H1 (cell line): ENCODE measurements around the gene ERN2. TPM values are rescaled to one million over a fixed set of nuclear protein-coding genes. Genes with fewer than 3 reads are reported as not detected.

Experiments
- CTCF ChIA-PET: fragments of 300-600 bp; sonication (Branson Sonifier 250); formaldehyde crosslinking; loops from one replicate; lab custom pipeline; 2021; ENCODE audit not compliant: partially characterized antibody; lab: Charles Lee
- POLR2A ChIA-PET: fragments of 300-600 bp; sonication (Branson Sonifier 250); formaldehyde crosslinking; loops from one replicate; lab custom pipeline; 2021; ENCODE audit warnings: inconsistent platforms; ENCODE audit not compliant: partially characterized antibody; lab: Charles Lee
- DNase-seq, 2 experiments: peaks; one replicate each; pipeline versions ENCODE4 v3.0.0 to v3.0.0-alpha.2; 2010 to 2022; ENCODE audit warnings: low spot score in 2 of 2, low read depth in 1 of 2, mixed read lengths in 1 of 2
- FAIRE-seq: peaks from 2 replicates; lab custom pipeline; 2011; peaks lifted over from hg19 to GRCh38; lab: Jason Lieb, UNC
- H2AFZ ChIP-seq: 2 replicates; pipeline ENCODE4 v1.8.1; 2012; ENCODE audit warnings: low read length, inconsistent platforms
- H2AK5ac ChIP-seq: 2 replicates; pipeline ENCODE4 v1.6.1; 2013; ENCODE audit warnings: low read depth, low read length
- H2BK120ac ChIP-seq: replicated peaks from 2 replicates; pipeline ENCODE3; 2013; ENCODE audit warnings: low read depth, low read length, inconsistent platforms
- H2BK12ac ChIP-seq: 2 replicates; pipeline ENCODE4 v1.6.1; 2013; ENCODE audit warnings: low read depth, low read length
- H2BK15ac ChIP-seq: 2 replicates; pipeline ENCODE4 v1.6.1; 2013; ENCODE audit warnings: low read length
- H2BK20ac ChIP-seq: 2 replicates; pipeline ENCODE4 v1.6.1; 2013; ENCODE audit warnings: low read length
- H2BK5ac ChIP-seq: 2 replicates; pipeline ENCODE4 v1.6.1; 2013; ENCODE audit warnings: low read depth, low read length
- H3K14ac ChIP-seq: 2 replicates; pipeline ENCODE4 v1.6.1; 2013; ENCODE audit warnings: inconsistent platforms; ENCODE audit not compliant: insufficient read length
- H3K18ac ChIP-seq: 2 replicates; pipeline ENCODE4 v1.6.1; 2013; ENCODE audit warnings: low read length; ENCODE audit errors: extremely low read depth
- H3K23ac ChIP-seq: 2 replicates; pipeline ENCODE4 v1.6.1; 2013; ENCODE audit warnings: inconsistent platforms; ENCODE audit not compliant: insufficient read length
- H3K23me2 ChIP-seq: 2 replicates; pipeline ENCODE4 v1.6.1; 2013; ENCODE audit warnings: low read depth, low read length
- H3K27ac ChIP-seq: 2 replicates; pipeline ENCODE4 v1.6.1; 2011; ENCODE audit warnings: low read depth, low read length, inconsistent platforms
- H3K27me3 ChIP-seq, 4 experiments: replicated peaks in 1 of 4; 1 replicate in 1 of 4; 2 replicates in 3 of 4; pipeline versions ENCODE4 v1.6.1 to v1.8.1; 2011 to 2013; ENCODE audit warnings: low read length in 3 of 4, mild to moderate bottlenecking in 3 of 4, inconsistent platforms in 2 of 4, mixed read lengths in 2 of 4, moderate library complexity in 1 of 4; ENCODE audit not compliant: control insufficient read depth in 3 of 4, insufficient read depth in 3 of 4; ENCODE audit errors: extremely low read depth in 1 of 4
- H3K36me3 ChIP-seq, 4 experiments: 2 replicates each; pipeline versions ENCODE4 v1.6.1 to v1.8.1; 2011 to 2013; ENCODE audit warnings: mild to moderate bottlenecking in 4 of 4, low read length in 3 of 4, moderate library complexity in 2 of 4, control low read depth in 1 of 4, inconsistent platforms in 1 of 4; ENCODE audit not compliant: insufficient read depth in 4 of 4, control insufficient read depth in 2 of 4
- H3K4ac ChIP-seq: replicated peaks from 2 replicates; pipeline ENCODE3; 2013; ENCODE audit warnings: low read length, low read depth, mixed read lengths, inconsistent platforms; ENCODE audit not compliant: insufficient read length
- H3K4me1 ChIP-seq, 4 experiments: replicated peaks in 1 of 4; 1 replicate in 1 of 4; 2 replicates in 3 of 4; pipeline versions ENCODE4 v1.6.1 to v1.8.1; 2011 to 2013; ENCODE audit warnings: low read length in 3 of 4, inconsistent platforms in 2 of 4, mixed read lengths in 1 of 4; ENCODE audit not compliant: insufficient read depth in 4 of 4, control insufficient read depth in 3 of 4
- H3K4me2 ChIP-seq, 2 experiments: 2 replicates each; pipeline versions ENCODE4 v1.6.1 to v1.8.1; 2011 to 2013; ENCODE audit warnings: low read depth in 2 of 2, low read length in 2 of 2, control low read depth in 1 of 2, inconsistent platforms in 1 of 2, mild to moderate bottlenecking in 1 of 2; ENCODE audit not compliant: insufficient read depth in 1 of 2
- H3K4me3 ChIP-seq, 4 experiments: fragments of 200-600, 300-600 bp in 1 of 4; sonication (generic), shearing (Covaris generic), sonication (Bioruptor Twin) in 1 of 4; 2 replicates each; pipeline versions ENCODE4 v1.5.1 to v1.8.1; 2011 to 2016; ENCODE audit warnings: low read length in 4 of 4, low read depth in 3 of 4, control low read depth in 2 of 4, inconsistent platforms in 2 of 4, mild to moderate bottlenecking in 2 of 4, mixed read lengths in 1 of 4, moderate library complexity in 1 of 4; ENCODE audit not compliant: insufficient read depth in 2 of 4; ENCODE audit errors: extremely low read depth in 1 of 4
- H3K56ac ChIP-seq: replicated peaks from 2 replicates; pipeline ENCODE3; 2013; ENCODE audit warnings: low read depth, mild to moderate bottlenecking, mixed read lengths, low read length, inconsistent platforms; ENCODE audit not compliant: insufficient read length
- H3K79me1 ChIP-seq: 2 replicates; pipeline ENCODE4 v1.6.1; 2013; ENCODE audit warnings: low read depth, low read length, control low read depth
- H3K79me2 ChIP-seq, 2 experiments: 2 replicates each; pipeline versions ENCODE4 v1.6.1 to v1.8.1; 2012 to 2013; ENCODE audit warnings: low read length in 2 of 2, mild to moderate bottlenecking in 2 of 2, inconsistent platforms in 1 of 2; ENCODE audit not compliant: insufficient read depth in 2 of 2, control insufficient read depth in 1 of 2
- H3K9ac ChIP-seq, 4 experiments: replicated peaks in 1 of 4; 1 replicate in 1 of 4; 2 replicates in 3 of 4; pipeline versions ENCODE4 v1.6.1 to v1.8.1; 2011 to 2013; ENCODE audit warnings: low read depth in 3 of 4, low read length in 3 of 4, control low read depth in 2 of 4, mild to moderate bottlenecking in 2 of 4, moderate library complexity in 2 of 4, inconsistent platforms in 1 of 4; ENCODE audit errors: extremely low read depth in 1 of 4
- H3K9me3 ChIP-seq, 2 experiments: 2 replicates each; pipeline versions ENCODE4 v1.6.1 to v1.8.1; 2012 to 2013; ENCODE audit warnings: mild to moderate bottlenecking in 2 of 2, moderate library complexity in 2 of 2, control low read depth in 1 of 2, inconsistent platforms in 1 of 2, low read depth in 1 of 2, low read length in 1 of 2, mixed read lengths in 1 of 2; ENCODE audit not compliant: insufficient read depth in 2 of 2
- H4K20me1 ChIP-seq, 2 experiments: replicated peaks in 1 of 2; 2 replicates each; pipeline versions ENCODE3 to v1.8.1; 2011 to 2013; ENCODE audit warnings: inconsistent platforms in 2 of 2, low read length in 2 of 2, mild to moderate bottlenecking in 1 of 2; ENCODE audit not compliant: insufficient read depth in 2 of 2, control insufficient read depth in 1 of 2
- H4K5ac ChIP-seq: 2 replicates; pipeline ENCODE4 v1.6.1; 2013; ENCODE audit warnings: low read length, low read depth, mixed read lengths, inconsistent platforms; ENCODE audit not compliant: insufficient read length
- H4K8ac ChIP-seq: 2 replicates; pipeline ENCODE4 v1.8.0; 2013; ENCODE audit warnings: mild to moderate bottlenecking, moderate library complexity, low read length, inconsistent platforms; ENCODE audit not compliant: insufficient read depth; ENCODE audit errors: extremely low read depth
- H4K91ac ChIP-seq: replicated peaks from 2 replicates; pipeline ENCODE3; 2013; ENCODE audit warnings: low read length, mixed read lengths, inconsistent platforms; ENCODE audit not compliant: insufficient read length
- ASH2L ChIP-seq: fragments of 200-600, 300-600 bp; sonication (generic); IDR thresholded peaks from one replicate; pipeline ENCODE4 v1.7.1; 2017; ENCODE audit warnings: low read length
- CHD2 ChIP-seq: IDR thresholded peaks from 2 replicates; pipeline ENCODE4 v1.6.1; 2012; ENCODE audit warnings: low read length, improper control_type of control experiment
- KDM5A ChIP-seq: fragments of 200-600 bp; IDR thresholded peaks from 2 replicates; pipeline ENCODE4 v1.7.1; 2012; ENCODE audit warnings: mild to moderate bottlenecking, low read length, inconsistent platforms, mixed read lengths
- MAFK ChIP-seq: IDR thresholded peaks from 2 replicates; pipeline ENCODE4 v1.6.1; 2012; ENCODE audit warnings: low read depth, mild to moderate bottlenecking, improper control_type of control experiment, low read length
- NRF1 ChIP-seq: IDR thresholded peaks from 2 replicates; pipeline ENCODE4 v1.6.1; 2011; ENCODE audit warnings: mild to moderate bottlenecking, low read depth, low read length, improper control_type of control experiment
- POU5F1 ChIP-seq: IDR thresholded peaks from 2 replicates; pipeline ENCODE4 v1.6.1; 2011; ENCODE audit warnings: low read depth, mild to moderate bottlenecking, low read length, moderate library complexity
- RXRA ChIP-seq: IDR thresholded peaks from 2 replicates; pipeline ENCODE4 v1.6.1; 2011; ENCODE audit warnings: low read depth, mild to moderate bottlenecking, low read length, moderate library complexity; ENCODE audit not compliant: insufficient read depth
- SIRT6 ChIP-seq: IDR thresholded peaks from one replicate; pipeline ENCODE4 v1.7.1; 2012; ENCODE audit warnings: low read length, inconsistent platforms
- SP1 ChIP-seq: IDR thresholded peaks from 2 replicates; pipeline ENCODE4 v1.6.1; 2011; ENCODE audit warnings: low read depth, low read length
- SRF ChIP-seq: IDR thresholded peaks from 2 replicates; pipeline ENCODE4 v1.6.1; 2011; ENCODE audit warnings: mild to moderate bottlenecking, low read depth, low read length, moderate library complexity
- SUZ12 ChIP-seq: fragments of 200-600 bp; sonication (generic); IDR thresholded peaks from 2 replicates; pipeline ENCODE4 v1.6.1; 2012; ENCODE audit warnings: mild to moderate bottlenecking, inconsistent platforms, low read length, moderate library complexity, mixed read lengths
- WGBS, 2 experiments: shearing (Covaris generic) in 1 of 2; methylation state at CpG; one replicate each; pipeline versions ENCODE4 v1.1.6 to v1.1.7; 2013 to 2015; ENCODE audit warnings: low lambda C conversion rate in 2 of 2, mixed read lengths in 2 of 2, inconsistent platforms in 1 of 2, low coverage in 1 of 2, missing lambda C conversion rate in 1 of 2; ENCODE audit not compliant: insufficient replicate concordance in 2 of 2, insufficient coverage in 1 of 2, insufficient read length in 1 of 2; ENCODE audit errors: extremely low coverage in 1 of 2, missing lambda C conversion rate in 1 of 2; 5-methylcytosine and 5-hydroxymethylcytosine counted together
- polyA plus RNA-seq, 7 experiments: library from polyadenylated mRNA; depleted of rRNA in 3 of 7; stranded (reverse) in 5 of 7; unstranded in 2 of 7; fragments of >200 nt in 5 of 7; fragments of 200-250 nt in 2 of 7; gene quantifications; 1 replicate in 5 of 7; 2 replicates in 1 of 7; 4 replicates in 1 of 7; pipeline versions ENCODE4 v1.2.1 to v1.2.3, GENCODE V29; 2011 to 2013; ENCODE audit warnings: missing spikeins in 2 of 7, mixed read lengths in 2 of 7
- total RNA-seq: library from RNA; stranded (reverse); fragmentation: NEBNext Ultra II Directional; extraction: Animal tissue kit (Norgen Biotek cat#: 25700); gene quantifications from 2 replicates; pipeline ENCODE4 v1.2.1, GENCODE V29; 2021
- TF ChIP-seq, protein P1 (sequence below): IDR thresholded peaks from 2 replicates; pipeline ENCODE4 v1.6.1; 2011; ENCODE audit warnings: low read depth, mild to moderate bottlenecking, low read length; ENCODE audit not compliant: insufficient read depth
- TF ChIP-seq, protein P2 (sequence below): IDR thresholded peaks from 2 replicates; pipeline ENCODE4 v1.6.1; 2012; ENCODE audit warnings: low read length, inconsistent platforms

The ERN2 gene
- total and polyA plus RNA-seq, 2 of the 8 experiments (the other 6 are each of a cell fraction or from before 2014, with no cell fraction given): 2.4 to 4.4 TPM

DNA sequence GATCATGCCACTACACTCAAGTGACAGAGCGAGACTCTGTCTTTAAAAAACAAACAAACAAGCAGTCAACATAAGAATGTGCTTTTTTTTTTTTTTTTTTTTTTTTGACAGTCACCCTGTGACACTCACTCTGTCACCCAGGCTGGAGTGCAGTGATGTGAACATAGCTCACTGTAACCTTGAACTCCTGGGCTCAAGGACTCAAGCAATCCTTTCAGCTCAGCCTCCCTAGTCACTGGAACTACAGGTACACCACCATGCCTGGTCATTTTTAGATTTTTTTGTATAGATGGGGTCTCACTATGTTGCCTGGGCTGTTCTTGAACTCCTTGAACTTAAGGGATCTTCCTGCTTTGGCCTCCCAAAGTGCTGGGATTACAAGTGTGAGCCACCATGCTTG, 26.5 kb upstream of the ERN2 start:
- no peak overlapping the region for H3K18ac ChIP-seq
- H4K8ac ChIP-seq: no peak overlapping the region
- no peak overlapping the region for H2BK15ac ChIP-seq
- no peak overlapping the region for H2BK20ac ChIP-seq
- no peaks in the 10 kb centered on the region; the same call in 1 of the 2 replicates for H3K23me2 ChIP-seq
- no peak overlapping the region for H3K14ac ChIP-seq
- H3K27me3 ChIP-seq: no peaks in the 10 kb centered on the region
- ChIA-PET POLR2A (no interaction called here), CTCF (interaction anchor here (0.6 to 0.9 kb wide), 3 partner anchors 61 to 349 kb away, joined by 3 read pairs; no protein-coding TSS in a partner anchor)
- H3K23ac ChIP-seq: no peak overlapping the region
- H3K4me3 ChIP-seq: no peak overlapping the region
- H2AFZ ChIP-seq: no peak overlapping the region
- DNase-seq (no peak), FAIRE-seq (no peak)
- H3K4ac ChIP-seq: no peak overlapping the region
- H3K56ac ChIP-seq: no peak overlapping the region
- H2BK5ac ChIP-seq: no peak overlapping the region
- 100% methylated on average over 1 of the region's 1 CpG; no CpG with 5 or more reads in 1 of the 2 experiments for WGBS, 2 experiments
- H3K79me1 ChIP-seq: no peaks in the 10 kb centered on the region
- H3K4me2 ChIP-seq: no peak overlapping the region
- H2BK120ac ChIP-seq: no peak overlapping the region
- no peak overlapping the region for H3K9ac ChIP-seq
- H3K27ac ChIP-seq: no peak overlapping the region
- no peaks in the 10 kb centered on the region for H3K36me3 ChIP-seq
- H3K4me1 ChIP-seq: no peaks in the 10 kb centered on the region; a peak in 2 of 7 replicates
- no peak overlapping the region for H4K91ac ChIP-seq
- no peaks in the 10 kb centered on the region for H3K9me3 ChIP-seq
- no peak overlapping the region for H2BK12ac ChIP-seq
- H3K79me2 ChIP-seq: no peaks in the 10 kb centered on the region
- no peak overlapping the region for H4K5ac ChIP-seq
- H2AK5ac ChIP-seq: no peak overlapping the region
- H4K20me1 ChIP-seq: no peaks in the 10 kb centered on the region
- TF ChIP-seq SIRT6: no peak
- TF ChIP-seq SP1: no peak
- TF ChIP-seq SRF: no peak
- TF ChIP-seq SUZ12: no peak
- no peak for TF ChIP-seq RXRA
- no peak for TF ChIP-seq KDM5A
- TF ChIP-seq MAFK: no peak
- TF ChIP-seq, protein P1, sequence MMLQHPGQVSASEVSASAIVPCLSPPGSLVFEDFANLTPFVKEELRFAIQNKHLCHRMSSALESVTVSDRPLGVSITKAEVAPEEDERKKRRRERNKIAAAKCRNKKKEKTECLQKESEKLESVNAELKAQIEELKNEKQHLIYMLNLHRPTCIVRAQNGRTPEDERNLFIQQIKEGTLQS: no peak
- TF ChIP-seq POU5F1: no peak
- no peak for TF ChIP-seq CHD2
- no peak for TF ChIP-seq ASH2L
- no peak for TF ChIP-seq NRF1
- TF ChIP-seq, protein P2, sequence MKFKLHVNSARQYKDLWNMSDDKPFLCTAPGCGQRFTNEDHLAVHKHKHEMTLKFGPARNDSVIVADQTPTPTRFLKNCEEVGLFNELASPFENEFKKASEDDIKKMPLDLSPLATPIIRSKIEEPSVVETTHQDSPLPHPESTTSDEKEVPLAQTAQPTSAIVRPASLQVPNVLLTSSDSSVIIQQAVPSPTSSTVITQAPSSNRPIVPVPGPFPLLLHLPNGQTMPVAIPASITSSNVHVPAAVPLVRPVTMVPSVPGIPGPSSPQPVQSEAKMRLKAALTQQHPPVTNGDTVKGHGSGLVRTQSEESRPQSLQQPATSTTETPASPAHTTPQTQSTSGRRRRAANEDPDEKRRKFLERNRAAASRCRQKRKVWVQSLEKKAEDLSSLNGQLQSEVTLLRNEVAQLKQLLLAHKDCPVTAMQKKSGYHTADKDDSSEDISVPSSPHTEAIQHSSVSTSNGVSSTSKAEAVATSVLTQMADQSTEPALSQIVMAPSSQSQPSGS: no peak
